GDM1 (cell line): ENCODE measurements around the gene MFSD2A.
"Not testable (repeated sequence)": the region's sequence is repeated elsewhere in the genome, so short reads cannot be mapped to it uniquely, and the experiment has no call there.

Source experiments
- DNase-seq: peaks from one replicate; lab custom pipeline; 2025; lab: John Stamatoyannopoulos, UW

The MFSD2A gene

GRCh38 chr1:40003156-40004093, 48.5 kb downstream of the MFSD2A start:
- no peak for DNase-seq

DNA sequence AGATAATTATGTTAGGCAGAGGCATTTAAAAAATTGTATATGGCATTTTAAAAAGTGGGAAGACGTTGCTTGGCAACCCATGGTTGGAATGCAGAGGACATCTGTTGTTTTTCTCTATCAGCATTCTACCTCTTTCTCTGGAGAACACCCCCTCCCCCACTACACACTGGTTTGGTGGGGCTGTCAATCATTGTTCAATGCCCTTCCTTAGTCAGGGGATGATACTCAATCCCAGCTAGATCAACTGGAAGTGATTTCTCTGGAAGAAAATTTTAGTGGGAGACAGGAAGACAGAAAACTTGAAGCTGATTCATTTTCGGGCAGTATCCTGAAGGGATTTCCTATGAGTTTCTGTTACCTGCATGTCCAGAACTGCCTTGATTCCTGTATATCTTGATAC, 49.9 kb downstream of the MFSD2A start:
- no peak for DNase-seq

GRCh38 chr1:40007481-40008034, 52.6 kb downstream of the MFSD2A start:
- DNase-seq: not testable (repeated sequence)

- DNase-seq: no peak
Measured at GRCh38 chr1:40011198-40011597, 56.3 kb downstream of the MFSD2A start.

- no peak for DNase-seq
Measured at GRCh38 chr1:40014253-40014706, 59.3 kb downstream of the MFSD2A start.

DNA sequence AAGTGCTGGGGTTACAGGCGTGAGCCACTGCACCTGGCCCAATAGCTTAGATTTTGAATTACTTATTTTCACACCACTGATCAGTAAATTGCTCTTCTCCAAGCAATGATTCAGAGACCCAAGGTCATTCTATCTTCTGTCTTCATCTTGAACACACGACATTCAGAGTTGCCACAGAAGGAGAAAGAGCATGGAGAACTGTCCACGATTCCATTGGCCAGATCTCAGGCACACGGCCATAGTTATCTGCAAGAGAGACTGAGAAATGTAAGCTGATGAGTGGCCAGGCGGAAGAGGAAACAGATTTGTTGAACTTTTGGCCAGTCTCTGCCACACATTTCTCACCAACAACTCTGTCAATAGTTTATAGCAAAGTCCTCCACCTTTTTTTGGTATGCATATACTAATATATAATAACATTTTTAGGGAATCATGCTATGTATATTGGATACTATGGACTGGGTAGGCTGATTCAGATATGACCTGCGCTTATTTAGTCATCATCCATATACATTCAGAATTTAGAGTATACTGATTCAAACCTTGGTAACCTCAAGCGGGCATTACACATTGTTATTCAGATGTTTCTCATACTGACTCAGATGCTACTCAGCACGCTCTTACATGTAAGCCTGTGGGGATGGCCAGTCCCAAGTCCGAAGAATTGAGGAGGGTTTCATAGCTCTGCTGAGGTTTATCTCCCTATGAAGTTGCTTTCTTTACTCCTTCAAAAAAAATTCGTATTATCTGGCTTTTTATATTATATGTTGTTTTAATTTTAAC, 60.1 kb downstream of the MFSD2A start:
- DNase-seq: no peak

GRCh38 chr1:40017951-40018575, 63.1 kb downstream of the MFSD2A start:
- DNase-seq: no peak
